NCI-H446 treated with DMSO at 0.1 percent for 48 hours (cell line): Measurements from ENCODE around the gene LRRN2.
"Not testable (repeated sequence)": the region's sequence is repeated elsewhere in the genome, so short reads cannot be mapped to it uniquely, and the experiment has no call there.

Experiments used
- DNase-seq: peaks from one replicate; lab custom pipeline; 2025; lab: John Stamatoyannopoulos, UW

LRRN2 gene

GRCh38 chr1:204574016-204574864 is 111.3 kb downstream of the LRRN2 start:
- DNase-seq = no peak

GRCh38 chr1:204572923-204573922 is 112.3 kb downstream of the LRRN2 start:
- DNase-seq = no peak

- DNase-seq = no peak
Measured at GRCh38 chr1:204571631-204572030, 113.9 kb downstream of the LRRN2 start.

GRCh38 chr1:204571128-204571527 is 114.4 kb downstream of the LRRN2 start:
- DNase-seq = no peak

GRCh38 chr1:204570021-204570420 is 115.5 kb downstream of the LRRN2 start:
- DNase-seq = not testable (repeated sequence)

GRCh38 chr1:204569478-204569877 is 116.1 kb downstream of the LRRN2 start:
- peak; percentile 38 for DNase-seq

- DNase-seq = no peak
Measured at GRCh38 chr1:204568576-204569315, 116.8 kb downstream of the LRRN2 start.
